Endothelial cell of umbilical vein (primary cell): ENCODE data around the gene CD19. TPM values are rescaled to one million over a fixed set of nuclear protein-coding genes. Genes with fewer than 3 reads are reported as not detected.
A peak's percentile ranks its signal among the peaks of the same experiment; 100 is the strongest.
"Not testable (repeated sequence)": the region's sequence is repeated elsewhere in the genome, so short reads cannot be mapped to it uniquely, and the experiment has no call there.

Experiments used
- BruUV-seq: library from RNA; stranded (reverse); fragments of 400-500 nt; replicated peaks from 2 replicates; lab custom pipeline; 2021; lab: Mats Ljungman, UMichigan
- CTCF ChIA-PET: fragments of 300-600, 350-600 bp; sonication (Branson Sonifier 250); formaldehyde crosslinking; loops from one replicate; lab custom pipeline; 2021; ENCODE audit warnings: antibody characterized with exemption, inconsistent platforms; lab: Charles Lee
- POLR2A ChIA-PET: fragments of 300-600, 350-600 bp; sonication (Branson Sonifier 250); formaldehyde crosslinking; loops from one replicate; lab custom pipeline; 2021; ENCODE audit warnings: antibody characterized with exemption, inconsistent platforms; lab: Charles Lee
- DNase-seq: peaks from one replicate; pipeline ENCODE4 v3.0.0-alpha.2; 2011; ENCODE audit warnings: low read depth, low spot score
- FAIRE-seq: peaks from 2 replicates; lab custom pipeline; 2011; peaks lifted over from hg19 to GRCh38; lab: Jason Lieb, UNC
- H2AFZ ChIP-seq: 2 replicates; pipeline ENCODE4 v1.6.0; 2012; ENCODE audit warnings: low read depth, low read length, control low read depth, inconsistent platforms
- H3K27ac ChIP-seq: 2 replicates; pipeline ENCODE4 v1.5.1; 2011; ENCODE audit warnings: low read depth, mild to moderate bottlenecking, control low read depth, low read length, moderate library complexity; ENCODE audit not compliant: insufficient read depth
- H3K27me3 ChIP-seq, 2 experiments: 2 replicates each; pipeline versions ENCODE4 v1.6.0 to v1.6.1; 2011; ENCODE audit warnings: low read length in 2 of 2, mixed read lengths in 1 of 2; ENCODE audit not compliant: control insufficient read depth in 2 of 2, insufficient read depth in 2 of 2
- H3K36me3 ChIP-seq, 2 experiments: 2 replicates in 1 of 2; 3 replicates in 1 of 2; pipeline ENCODE4 v1.5.1; 2011; ENCODE audit warnings: low read length in 2 of 2, mild to moderate bottlenecking in 1 of 2, moderate library complexity in 1 of 2; ENCODE audit not compliant: control insufficient read depth in 2 of 2, insufficient read depth in 2 of 2; ENCODE audit errors: extremely low read depth in 1 of 2
- H3K4me1 ChIP-seq: 3 replicates; pipeline ENCODE4 v1.5.1; 2011; ENCODE audit warnings: mild to moderate bottlenecking, low read length; ENCODE audit not compliant: control insufficient read depth, insufficient read depth; ENCODE audit errors: extremely low read depth
- H3K4me2 ChIP-seq: 2 replicates; pipeline ENCODE4 v1.6.1; 2011; ENCODE audit warnings: low read length, control low read depth, mixed read lengths; ENCODE audit not compliant: insufficient read depth
- H3K4me3 ChIP-seq, 3 experiments: fragments of 200-600 bp in 1 of 3; sonication (generic), shearing (Covaris generic) in 1 of 3; replicated peaks in 1 of 3; 2 replicates each; pipeline ENCODE4 v1.5.1; 2011 to 2016; ENCODE audit warnings: control low read depth in 3 of 3, low read length in 3 of 3, mild to moderate bottlenecking in 2 of 3, inconsistent platforms in 1 of 3, low read depth in 1 of 3, moderate library complexity in 1 of 3; ENCODE audit not compliant: insufficient read depth in 1 of 3
- H3K79me2 ChIP-seq: 2 replicates; pipeline ENCODE4 v1.6.0; 2012; ENCODE audit warnings: low read length, inconsistent platforms; ENCODE audit not compliant: control insufficient read depth, insufficient read depth
- H3K9ac ChIP-seq: replicated peaks from 2 replicates; pipeline ENCODE3; 2011; ENCODE audit warnings: low read length, control low read depth; ENCODE audit not compliant: insufficient read depth; ENCODE audit errors: extremely low read depth
- H3K9me1 ChIP-seq: replicated peaks from 3 replicates; pipeline ENCODE4 v1.6.0; 2011; ENCODE audit warnings: mild to moderate bottlenecking, low read length; ENCODE audit not compliant: control insufficient read depth, insufficient read depth; ENCODE audit errors: extremely low read depth
- H3K9me3 ChIP-seq: replicated peaks from 2 replicates; pipeline ENCODE4 v1.5.1; 2012; ENCODE audit warnings: low read length, inconsistent platforms; ENCODE audit not compliant: control insufficient read depth, insufficient read depth
- H4K20me1 ChIP-seq: replicated peaks from 2 replicates; pipeline ENCODE3; 2011; ENCODE audit warnings: mild to moderate bottlenecking, low read length; ENCODE audit not compliant: control insufficient read depth, insufficient read depth; ENCODE audit errors: extremely low read depth
- EZH2 ChIP-seq: IDR thresholded peaks from 2 replicates; pipeline ENCODE4 v1.6.1; 2012; ENCODE audit warnings: borderline replicate concordance, low read depth, mild to moderate bottlenecking, moderate library complexity, low read length, inconsistent platforms; ENCODE audit not compliant: severe bottlenecking
- FOS ChIP-seq: IDR thresholded peaks from 2 replicates; pipeline ENCODE4 v1.6.1; 2011; ENCODE audit warnings: mild to moderate bottlenecking, low read length, moderate library complexity, borderline replicate concordance; ENCODE audit not compliant: insufficient read depth
- JUN ChIP-seq: IDR thresholded peaks from 2 replicates; pipeline ENCODE4 v1.6.1; 2011; ENCODE audit warnings: borderline replicate concordance, low read depth; ENCODE audit not compliant: insufficient read length, insufficient read depth
- POLR2A ChIP-seq: IDR thresholded peaks from 2 replicates; pipeline ENCODE4 v1.6.1; 2012; ENCODE audit warnings: low read depth, mild to moderate bottlenecking, control low read depth, low read length
- POLR2AphosphoS5 ChIP-seq: IDR thresholded peaks from 2 replicates; pipeline ENCODE4 v1.6.1; 2012; ENCODE audit warnings: low read depth, mild to moderate bottlenecking, control low read depth, low read length, moderate library complexity; ENCODE audit not compliant: insufficient read depth
- dilution Hi-C: fragments of 300-500 bp; cut with MboI; formaldehyde crosslinking; loops from one replicate; pipeline ENCODE4 v1.15.0; 2019; ENCODE audit warnings: low sequenced_read_pairs; ENCODE audit not compliant: extremely low pct_ligation_motif_present
- intact Hi-C: fragments of 100-400 bp; cut with micrococcal nuclease; formaldehyde crosslinking; loops from one replicate; pipeline ENCODE4 v1.10.0; 2022
- polyA plus RNA-seq, 4 experiments: library from polyadenylated mRNA; depleted of rRNA in 3 of 4; stranded (reverse) in 3 of 4; unstranded in 1 of 4; fragments of >200 nt; gene quantifications; 2 replicates each; pipeline versions ENCODE4 v1.2.1 to v1.2.3, GENCODE V29; 2011 to 2012; ENCODE audit warnings: missing spikeins in 1 of 4
- total RNA-seq: library from RNA; stranded (reverse); gene quantifications from 2 replicates; pipeline ENCODE4 v1.2.3, GENCODE V29; 2021
- TF ChIP-seq, protein P1 (sequence below): IDR thresholded peaks from 2 replicates; pipeline ENCODE4 v1.6.1; 2011; ENCODE audit not compliant: insufficient read depth, insufficient read length

CD19 gene
- total and polyA plus RNA-seq, 2 donors (not counting 3 experiments of a cell fraction or from before 2014, with no cell fraction given): 0.06 TPM; not detected in 1

DNA sequence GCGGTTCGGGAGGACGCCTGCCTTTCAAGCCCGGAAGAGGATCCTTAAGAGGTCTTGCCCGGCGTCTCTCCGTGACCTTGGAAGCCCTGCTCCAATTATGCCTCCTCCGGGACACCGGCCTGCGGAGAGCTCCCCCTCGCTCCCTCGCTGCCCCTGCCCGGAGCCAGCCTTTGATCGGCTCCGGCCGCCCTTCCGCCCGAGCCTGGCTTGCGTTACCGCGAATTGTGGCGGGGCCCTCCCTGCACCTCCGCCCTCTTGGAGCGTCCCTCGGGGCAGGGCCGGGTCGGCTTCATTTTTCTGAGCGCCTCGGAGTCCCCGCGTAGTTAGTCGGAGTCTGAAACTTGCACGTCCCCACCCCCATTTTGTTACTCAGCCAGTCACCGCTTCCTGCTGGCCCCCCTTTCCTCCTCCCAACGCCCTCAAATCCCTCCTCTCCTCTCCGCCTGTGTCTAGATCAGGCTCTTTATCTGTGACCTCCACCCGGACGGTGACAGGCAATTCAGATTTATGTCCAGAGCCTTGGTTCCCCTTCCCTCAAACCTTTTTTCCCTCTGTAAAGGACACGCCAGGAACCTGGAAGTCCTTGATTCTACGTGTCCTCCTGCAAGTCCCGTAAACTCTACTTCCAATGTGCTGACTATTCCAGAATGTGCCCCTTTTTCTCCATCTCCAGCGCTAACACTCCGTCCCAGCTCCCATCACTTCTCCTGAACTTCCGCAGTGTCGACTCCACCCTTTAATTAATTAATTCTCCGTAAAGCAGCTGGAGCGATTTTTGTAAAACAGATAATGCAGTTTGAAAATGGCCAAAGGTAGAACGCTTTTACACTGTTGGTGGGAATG, 6.2 kb upstream of the CD19 start:
- peak overlapping the region; percentile 51 to 74 (median 70) for H3K4me3 ChIP-seq
- H3K79me2 ChIP-seq: no peaks in the 10 kb centered on the region
- H3K27ac ChIP-seq: peak overlapping the region; percentile 87
- no peaks in the 10 kb centered on the region for H4K20me1 ChIP-seq
- ChIA-PET CTCF (interaction anchor here (1.0 to 4.1 kb wide), 3 partner anchors 11 to 48 kb away, joined by 4 to 27 read pairs (median 6); no protein-coding TSS in a partner anchor), POLR2A (no interaction called here)
- BruUV-seq: TSS peak; percentile 87
- dilution Hi-C loops: no loop called here
- no peak for FAIRE-seq
- H3K9me3 ChIP-seq: no peaks in the 10 kb centered on the region
- intact Hi-C loops: loop anchor here (1.0 to 2.0 kb wide), 5 partner anchors 11 to 101 kb away; partner anchors contain the start of genes SH2B1 and TUFM
- H3K9ac ChIP-seq: peak overlapping the region; percentile 90
- peaks cover 0 to 2% of the 10 kb centered on the region in 2 experiments for H3K36me3 ChIP-seq
- TF ChIP-seq JUN (no peak), POLR2AphosphoS5 (peak; percentile 49), EZH2 (no peak), POLR2A (peak; percentile 45), FOS (peak; percentile 24)
- TF ChIP-seq, protein P1, sequence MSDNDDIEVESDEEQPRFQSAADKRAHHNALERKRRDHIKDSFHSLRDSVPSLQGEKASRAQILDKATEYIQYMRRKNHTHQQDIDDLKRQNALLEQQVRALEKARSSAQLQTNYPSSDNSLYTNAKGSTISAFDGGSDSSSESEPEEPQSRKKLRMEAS: no peak
- H3K4me1 ChIP-seq: no peaks in the 10 kb centered on the region
- H3K4me2 ChIP-seq: peak overlapping the region; percentile 57
- peak; percentile 80 for DNase-seq
- no peaks in the 10 kb centered on the region for H3K27me3 ChIP-seq
- no peaks in the 10 kb centered on the region for H3K9me1 ChIP-seq
- peak overlapping the region; percentile 29 for H2AFZ ChIP-seq

- H3K4me3 ChIP-seq, FAIRE-seq, H3K79me2 ChIP-seq, H3K9me3 ChIP-seq, DNase-seq, H3K9me1 ChIP-seq, intact Hi-C loops, H3K4me2 ChIP-seq, H3K27ac ChIP-seq, H3K4me1 ChIP-seq, H2AFZ ChIP-seq, H3K27me3 ChIP-seq, H3K36me3 ChIP-seq, POLR2A ChIA-PET, dilution Hi-C loops, H4K20me1 ChIP-seq, BruUV-seq, H3K9ac ChIP-seq: not testable (repeated sequence)
- CTCF ChIA-PET: interaction anchor here (1.1 to 4.1 kb wide), 2 partner anchors 10 to 18 kb away, joined by 3 to 27 read pairs; no protein-coding TSS in a partner anchor
Measured at GRCh38 chr16:28926284-28926683, 5.5 kb upstream of the CD19 start.
